GM23338 (cell line): Measurements from ENCODE around the gene HP.

ENCODE experiments used
- CREB1 ChIP-seq: fragments of 250-450 bp; sonication (Bioruptor Pico); IDR thresholded peaks from 2 replicates; pipeline ENCODE4 v1.5.0; 2020; ENCODE audit warnings: low read depth, mild to moderate bottlenecking, moderate library complexity
- EZH2 ChIP-seq: fragments of 200-600 bp; sonication (generic); IDR thresholded peaks from one replicate; pipeline ENCODE4 v1.8.0; 2017; ENCODE audit warnings: antibody characterized with exemption, mild to moderate bottlenecking, low read depth; ENCODE audit not compliant: unreplicated experiment
- EZH2phosphoT487 ChIP-seq: fragments of 200-600 bp; sonication (generic); IDR thresholded peaks from one replicate; pipeline ENCODE4 v1.8.1; 2018; ENCODE audit warnings: antibody characterized with exemption; ENCODE audit not compliant: unreplicated experiment
- JUNB ChIP-seq: IDR thresholded peaks from one replicate; pipeline ENCODE4 v1.6.1; 2016; ENCODE audit warnings: antibody characterized with exemption; ENCODE audit not compliant: unreplicated experiment
- NANOG ChIP-seq: IDR thresholded peaks from 2 replicates; pipeline ENCODE4 v1.6.1; 2016; ENCODE audit warnings: antibody characterized with exemption, borderline replicate concordance
- POLR2AphosphoS5 ChIP-seq: IDR thresholded peaks from 2 replicates; pipeline ENCODE4 v1.6.1; 2016; ENCODE audit warnings: antibody characterized with exemption, low read depth
- STAT1 ChIP-seq: IDR thresholded peaks from one replicate; pipeline ENCODE4 v1.6.1; 2016; ENCODE audit warnings: antibody characterized with exemption; ENCODE audit not compliant: unreplicated experiment
- ZNF114 ChIP-seq: fragments of 250-450 bp; sonication (Bioruptor Pico); IDR thresholded peaks from 2 replicates; pipeline ENCODE4 v1.5.0; 2020; ENCODE audit warnings: mild to moderate bottlenecking, moderate library complexity
- ZNF331 ChIP-seq: fragments of 250-450 bp; sonication (Bioruptor Pico); IDR thresholded peaks from 2 replicates; pipeline ENCODE4 v1.5.0; 2020; ENCODE audit warnings: low read depth, mild to moderate bottlenecking, moderate library complexity
- TF ChIP-seq, protein P1 (sequence below), 2 experiments: fragments of 200-600 bp in 1 of 2; sonication (generic) in 1 of 2; conservative IDR thresholded peaks; 2 replicates each; pipeline versions ENCODE4 v1.5.1 to v1.6.1; 2016 to 2017; ENCODE audit warnings: antibody characterized with exemption in 2 of 2, low read depth in 2 of 2, mild to moderate bottlenecking in 2 of 2, moderate library complexity in 1 of 2
- TF ChIP-seq, protein P2 (sequence below): IDR thresholded peaks from one replicate; pipeline ENCODE4 v1.6.1; 2018; ENCODE audit warnings: antibody characterized with exemption; ENCODE audit not compliant: unreplicated experiment
- TF ChIP-seq, protein P3 (sequence below): IDR thresholded peaks from 2 replicates; pipeline ENCODE4 v1.6.1; 2016; ENCODE audit warnings: antibody characterized with exemption

DNA sequence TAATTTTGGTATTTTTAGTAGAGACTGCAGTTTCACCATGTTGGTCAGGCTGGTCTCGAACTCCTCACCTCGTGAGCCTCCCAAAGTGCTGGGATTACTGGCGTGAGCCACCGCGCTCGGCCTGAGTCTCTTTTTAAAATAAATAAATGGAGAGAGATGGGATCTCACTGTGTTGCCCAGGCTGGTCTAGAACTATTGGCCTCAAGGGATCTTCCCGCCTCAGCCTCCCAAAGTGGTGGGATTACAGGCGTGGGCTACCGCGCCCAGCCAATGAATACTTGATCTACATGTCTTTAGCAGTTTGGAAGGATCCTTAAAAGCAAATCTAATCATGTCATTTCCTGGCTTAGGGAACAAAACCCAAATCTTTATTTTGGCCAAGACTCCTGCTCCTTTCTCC is 44.5 kb upstream of the HP start:
- TF ChIP-seq, protein P1, sequence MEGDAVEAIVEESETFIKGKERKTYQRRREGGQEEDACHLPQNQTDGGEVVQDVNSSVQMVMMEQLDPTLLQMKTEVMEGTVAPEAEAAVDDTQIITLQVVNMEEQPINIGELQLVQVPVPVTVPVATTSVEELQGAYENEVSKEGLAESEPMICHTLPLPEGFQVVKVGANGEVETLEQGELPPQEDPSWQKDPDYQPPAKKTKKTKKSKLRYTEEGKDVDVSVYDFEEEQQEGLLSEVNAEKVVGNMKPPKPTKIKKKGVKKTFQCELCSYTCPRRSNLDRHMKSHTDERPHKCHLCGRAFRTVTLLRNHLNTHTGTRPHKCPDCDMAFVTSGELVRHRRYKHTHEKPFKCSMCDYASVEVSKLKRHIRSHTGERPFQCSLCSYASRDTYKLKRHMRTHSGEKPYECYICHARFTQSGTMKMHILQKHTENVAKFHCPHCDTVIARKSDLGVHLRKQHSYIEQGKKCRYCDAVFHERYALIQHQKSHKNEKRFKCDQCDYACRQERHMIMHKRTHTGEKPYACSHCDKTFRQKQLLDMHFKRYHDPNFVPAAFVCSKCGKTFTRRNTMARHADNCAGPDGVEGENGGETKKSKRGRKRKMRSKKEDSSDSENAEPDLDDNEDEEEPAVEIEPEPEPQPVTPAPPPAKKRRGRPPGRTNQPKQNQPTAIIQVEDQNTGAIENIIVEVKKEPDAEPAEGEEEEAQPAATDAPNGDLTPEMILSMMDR (conservative IDR thresholded peaks at IDR 0.05; ENCODE audit: low read depth in 2 of 2): no peak
- TF ChIP-seq POLR2AphosphoS5 (no peak), EZH2 (no peak), CREB1 (CRISPR knock-in tag) (no peak), ZNF331 (CRISPR knock-in tag) (no peak), EZH2phosphoT487 (no peak), JUNB (no peak), STAT1 (no peak), NANOG (no peak), ZNF114 (CRISPR knock-in tag) (no peak)
- TF ChIP-seq, protein P2, sequence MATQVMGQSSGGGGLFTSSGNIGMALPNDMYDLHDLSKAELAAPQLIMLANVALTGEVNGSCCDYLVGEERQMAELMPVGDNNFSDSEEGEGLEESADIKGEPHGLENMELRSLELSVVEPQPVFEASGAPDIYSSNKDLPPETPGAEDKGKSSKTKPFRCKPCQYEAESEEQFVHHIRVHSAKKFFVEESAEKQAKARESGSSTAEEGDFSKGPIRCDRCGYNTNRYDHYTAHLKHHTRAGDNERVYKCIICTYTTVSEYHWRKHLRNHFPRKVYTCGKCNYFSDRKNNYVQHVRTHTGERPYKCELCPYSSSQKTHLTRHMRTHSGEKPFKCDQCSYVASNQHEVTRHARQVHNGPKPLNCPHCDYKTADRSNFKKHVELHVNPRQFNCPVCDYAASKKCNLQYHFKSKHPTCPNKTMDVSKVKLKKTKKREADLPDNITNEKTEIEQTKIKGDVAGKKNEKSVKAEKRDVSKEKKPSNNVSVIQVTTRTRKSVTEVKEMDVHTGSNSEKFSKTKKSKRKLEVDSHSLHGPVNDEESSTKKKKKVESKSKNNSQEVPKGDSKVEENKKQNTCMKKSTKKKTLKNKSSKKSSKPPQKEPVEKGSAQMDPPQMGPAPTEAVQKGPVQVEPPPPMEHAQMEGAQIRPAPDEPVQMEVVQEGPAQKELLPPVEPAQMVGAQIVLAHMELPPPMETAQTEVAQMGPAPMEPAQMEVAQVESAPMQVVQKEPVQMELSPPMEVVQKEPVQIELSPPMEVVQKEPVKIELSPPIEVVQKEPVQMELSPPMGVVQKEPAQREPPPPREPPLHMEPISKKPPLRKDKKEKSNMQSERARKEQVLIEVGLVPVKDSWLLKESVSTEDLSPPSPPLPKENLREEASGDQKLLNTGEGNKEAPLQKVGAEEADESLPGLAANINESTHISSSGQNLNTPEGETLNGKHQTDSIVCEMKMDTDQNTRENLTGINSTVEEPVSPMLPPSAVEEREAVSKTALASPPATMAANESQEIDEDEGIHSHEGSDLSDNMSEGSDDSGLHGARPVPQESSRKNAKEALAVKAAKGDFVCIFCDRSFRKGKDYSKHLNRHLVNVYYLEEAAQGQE: no peak
- TF ChIP-seq, protein P3, sequence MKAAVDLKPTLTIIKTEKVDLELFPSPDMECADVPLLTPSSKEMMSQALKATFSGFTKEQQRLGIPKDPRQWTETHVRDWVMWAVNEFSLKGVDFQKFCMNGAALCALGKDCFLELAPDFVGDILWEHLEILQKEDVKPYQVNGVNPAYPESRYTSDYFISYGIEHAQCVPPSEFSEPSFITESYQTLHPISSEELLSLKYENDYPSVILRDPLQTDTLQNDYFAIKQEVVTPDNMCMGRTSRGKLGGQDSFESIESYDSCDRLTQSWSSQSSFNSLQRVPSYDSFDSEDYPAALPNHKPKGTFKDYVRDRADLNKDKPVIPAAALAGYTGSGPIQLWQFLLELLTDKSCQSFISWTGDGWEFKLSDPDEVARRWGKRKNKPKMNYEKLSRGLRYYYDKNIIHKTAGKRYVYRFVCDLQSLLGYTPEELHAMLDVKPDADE: no peak
